Panc1 (cell line): ENCODE measurements around the gene DAPK2. TPM values are rescaled to one million over a fixed set of nuclear protein-coding genes. Genes with fewer than 3 reads are reported as not detected.

Experiments
- ATAC-seq: fragments of 200-7000 bp; cut with Tn5 transposase; 2 replicates; pipeline ENCODE4 v1.9.1; 2020; ENCODE audit warnings: mild to moderate bottlenecking, moderate library complexity
- BruUV-seq: library from RNA; stranded (reverse); fragments of 400-500 nt; replicated peaks from 2 replicates; lab custom pipeline; 2021; lab: Mats Ljungman, UMichigan
- CTCF ChIA-PET: fragments of 300-600 bp; sonication (Branson Sonifier 250); formaldehyde crosslinking; loops from one replicate; lab custom pipeline; 2022; ENCODE audit warnings: antibody characterized with exemption; lab: Charles Lee
- POLR2A ChIA-PET: fragments of 300-600 bp; sonication (Branson Sonifier 250); formaldehyde crosslinking; loops from one replicate; lab custom pipeline; 2022; ENCODE audit warnings: antibody characterized with exemption; lab: Charles Lee
- DNase-seq: peaks from one replicate; pipeline ENCODE4 v3.0.0-alpha.2; 2010; ENCODE audit warnings: low read depth, low spot score
- H3K27ac ChIP-seq: 2 replicates; pipeline ENCODE4 v1.5.1; 2011; ENCODE audit warnings: mild to moderate bottlenecking, low read length, inconsistent platforms
- H3K27me3 ChIP-seq: fragments of 200-500 bp; sonication (Bioruptor generic); 2 replicates; pipeline ENCODE4 v1.6.0; 2014; ENCODE audit warnings: low read length, inconsistent platforms; ENCODE audit not compliant: control insufficient read depth, insufficient read depth
- H3K36me3 ChIP-seq: fragments of 200-500 bp; sonication (Bioruptor generic); 2 replicates; pipeline ENCODE4 v1.5.1; 2014; ENCODE audit warnings: inconsistent platforms, mild to moderate bottlenecking, low read length, moderate library complexity; ENCODE audit not compliant: control insufficient read depth, insufficient read depth
- H3K4me1 ChIP-seq: 2 replicates; pipeline ENCODE4 v1.5.1; 2011; ENCODE audit warnings: inconsistent platforms, mild to moderate bottlenecking, low read length, moderate library complexity; ENCODE audit not compliant: control insufficient read depth, insufficient read depth
- H3K4me3 ChIP-seq, 2 experiments: 2 replicates each; pipeline ENCODE4 v1.5.1; 2011 to 2012; ENCODE audit warnings: low read depth in 2 of 2, low read length in 2 of 2, mild to moderate bottlenecking in 2 of 2, inconsistent platforms in 1 of 2, moderate library complexity in 1 of 2
- H3K9me3 ChIP-seq: fragments of 200-500 bp; sonication (Bioruptor generic); 2 replicates; pipeline ENCODE4 v1.5.1; 2014; ENCODE audit warnings: low read depth, mild to moderate bottlenecking, inconsistent platforms, low read length, moderate library complexity; ENCODE audit not compliant: control insufficient read depth, insufficient read depth
- CTCF ChIP-seq: fragments of 450-650 bp; IDR thresholded peaks from 2 replicates; pipeline ENCODE4 v1.5.1; 2017; ENCODE audit warnings: mild to moderate bottlenecking
- POLR2AphosphoS5 ChIP-seq: IDR thresholded peaks from 2 replicates; pipeline ENCODE4 v1.6.1; 2012; ENCODE audit warnings: mild to moderate bottlenecking, low read depth, low read length, moderate library complexity
- REST ChIP-seq, 2 experiments: IDR thresholded peaks; 2 replicates each; pipeline ENCODE4 v1.6.1; 2011 to 2012; ENCODE audit warnings: low read depth in 2 of 2, control low read depth in 1 of 2, low read length in 1 of 2, mild to moderate bottlenecking in 1 of 2, moderate library complexity in 1 of 2; ENCODE audit not compliant: insufficient read depth in 1 of 2
- SIN3A ChIP-seq: IDR thresholded peaks from 2 replicates; pipeline ENCODE4 v1.6.1; 2012; ENCODE audit warnings: low read depth, mild to moderate bottlenecking, low read length, moderate library complexity, borderline replicate concordance; ENCODE audit not compliant: insufficient read depth
- TCF7L2 ChIP-seq: IDR thresholded peaks from 2 replicates; pipeline ENCODE4 v1.6.1; 2011; ENCODE audit warnings: mild to moderate bottlenecking, low read depth, low read length, inconsistent platforms
- in situ Hi-C: cut with HindIII; loops from 2 replicates; pipeline ENCODE4 v1.10.0; 2016; ENCODE audit warnings: low sequenced_read_pairs, low pct_unique_long_range_greater_than_20kb
- intact Hi-C: fragments of 100-400 bp; cut with micrococcal nuclease; formaldehyde crosslinking; loops from one replicate; pipeline ENCODE4 v1.10.0; 2022; ENCODE audit not compliant: unreplicated experiment
- total RNA-seq: library from RNA; stranded (reverse); gene quantifications from one replicate; pipeline ENCODE4 v1.2.1, GENCODE V29; 2021; ENCODE audit not compliant: unreplicated experiment

The DAPK2 gene
- total RNA-seq, 1 experiment from 2014 or later: 10.2 TPM

- intact Hi-C loops: no loop called here
- in situ Hi-C loops: no loop called here
- BruUV-seq: TSS peak; percentile 51
Measured at GRCh38 chr15:64072812-64073211, 26.5 kb upstream of the DAPK2 start.

More at GRCh38 chr15:64072812-64073211, 26.5 kb upstream of the DAPK2 start:
- Histone ChIP-seq H3K27ac (no peak overlapping the region), H3K9me3 (no peaks in the 10 kb centered on the region), H3K4me3 (no peak overlapping the region), H3K4me1 (peaks cover 24% of the 10 kb centered on the region), H3K27me3 (no peaks in the 10 kb centered on the region), H3K36me3 (no peaks in the 10 kb centered on the region; the same call in 1 of the 2 replicates)
- no peak for DNase-seq
- TF ChIP-seq SIN3A: no peak
- TF ChIP-seq REST (IDR thresholded peaks at IDR 0.05; ENCODE audit: insufficient read depth in 1 of 2, low read depth in 2 of 2, low read length in 1 of 2): no peak
- TF ChIP-seq CTCF: no peak
- TF ChIP-seq POLR2AphosphoS5: no peak
- no peak for TF ChIP-seq TCF7L2
- POLR2A ChIA-PET: interaction anchor here (0.6 kb wide), 1 partner anchor 20 kb away, joined by 3 read pairs; no protein-coding TSS in a partner anchor
- ATAC-seq: no peak
- CTCF ChIA-PET: no interaction called here
